Stimulated activated effector memory CD8-positive, alpha-beta T cell treated with anti-CD3 and anti-CD28 coated beads, Interleukin-12 subunit alpha, Interleukin-12 subunit beta, amount 100 ng/mL, for 72 hours (primary cell): ENCODE data around the gene CCDC9.
A peak's percentile ranks its signal among the peaks of the same experiment; 100 is the strongest.

ENCODE experiments used
- ATAC-seq: fragments of 150-1000 bp; cut with Tn5 transposase; 2 replicates; pipeline ENCODE4 v1.10.0; 2021
- DNase-seq, 2 donors: peaks; one replicate each; pipeline ENCODE4 v3.0.0; 2021 to 2022; ENCODE audit warnings: low spot score in 2 of 2
- H3K27ac Mint-ChIP-seq: one replicate; pipeline ENCODE4 v1.8.0; 2022; ENCODE audit warnings: mild to moderate bottlenecking, mixed read lengths
- H3K36me3 Mint-ChIP-seq: one replicate; pipeline ENCODE4 v1.8.0; 2022; ENCODE audit warnings: mild to moderate bottlenecking, mixed read lengths
- H3K4me1 Mint-ChIP-seq: one replicate; pipeline ENCODE4 v1.8.0; 2022; ENCODE audit warnings: mixed read lengths
- H3K4me3 Mint-ChIP-seq: one replicate; pipeline ENCODE4 v1.8.0; 2022; ENCODE audit warnings: mild to moderate bottlenecking, mixed read lengths
- H3K9me3 Mint-ChIP-seq: one replicate; pipeline ENCODE4 v1.8.0; 2022; ENCODE audit warnings: mixed read lengths

The CCDC9 gene

DNA sequence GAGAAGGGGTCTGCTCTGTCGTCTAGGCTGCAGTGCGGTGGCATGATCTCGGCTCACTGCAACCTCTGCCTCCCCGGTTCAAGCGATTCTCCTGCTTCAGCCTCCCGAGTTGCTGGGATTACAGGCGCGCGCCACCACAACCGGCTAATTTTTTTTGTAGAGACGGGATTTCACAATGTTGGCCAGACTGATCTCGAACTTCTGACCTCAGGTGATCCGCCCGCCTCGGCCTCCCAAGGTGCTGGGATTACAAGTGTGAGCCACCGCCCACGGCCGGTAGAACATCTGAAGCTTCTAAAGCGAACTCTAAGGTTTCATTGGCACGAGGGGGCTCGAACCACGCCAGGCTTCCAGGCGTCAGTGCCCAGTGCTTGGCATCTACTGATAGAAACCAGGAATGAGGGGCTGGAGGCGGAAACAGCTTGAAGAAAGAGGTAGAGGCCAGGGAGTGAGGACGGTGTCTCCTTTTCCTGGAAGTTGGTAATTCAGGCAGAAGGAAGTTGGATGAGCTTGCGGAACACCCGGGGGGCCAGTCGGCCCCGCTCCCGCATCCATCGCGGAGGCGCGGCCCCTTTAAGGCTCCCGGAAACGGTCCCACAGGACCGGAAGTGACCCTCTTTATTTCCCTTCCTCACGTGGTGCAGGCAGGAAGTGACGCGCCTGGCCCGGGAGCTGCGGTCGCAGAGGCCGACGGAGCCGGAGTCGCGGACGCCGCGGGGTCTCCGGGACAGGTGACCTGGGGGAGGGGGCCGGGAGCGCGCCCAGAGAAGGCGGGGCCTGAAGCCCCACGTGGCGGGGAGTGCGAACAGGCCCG, at the start of gene CCDC9:
Gene CCDC9, plus strand, starts transcription at position 647 of the 814 bp plus-strand sequence. CDS start 1,876 bp downstream, outside the sequence.
- peak; percentile 82 for ATAC-seq
- peak within 1 kb of the TSS; percentile 99 for H3K27ac Mint-ChIP-seq
- peaks cover 46% of the 10 kb centered on the region for H3K4me1 Mint-ChIP-seq
- H3K36me3 Mint-ChIP-seq = peaks cover 52% of the 10 kb centered on the region
- H3K9me3 Mint-ChIP-seq = no peaks in the 10 kb centered on the region
- DNase-seq = peak; percentile 87 to 97
- H3K4me3 Mint-ChIP-seq = peak within 1 kb of the TSS; percentile 95

DNA sequence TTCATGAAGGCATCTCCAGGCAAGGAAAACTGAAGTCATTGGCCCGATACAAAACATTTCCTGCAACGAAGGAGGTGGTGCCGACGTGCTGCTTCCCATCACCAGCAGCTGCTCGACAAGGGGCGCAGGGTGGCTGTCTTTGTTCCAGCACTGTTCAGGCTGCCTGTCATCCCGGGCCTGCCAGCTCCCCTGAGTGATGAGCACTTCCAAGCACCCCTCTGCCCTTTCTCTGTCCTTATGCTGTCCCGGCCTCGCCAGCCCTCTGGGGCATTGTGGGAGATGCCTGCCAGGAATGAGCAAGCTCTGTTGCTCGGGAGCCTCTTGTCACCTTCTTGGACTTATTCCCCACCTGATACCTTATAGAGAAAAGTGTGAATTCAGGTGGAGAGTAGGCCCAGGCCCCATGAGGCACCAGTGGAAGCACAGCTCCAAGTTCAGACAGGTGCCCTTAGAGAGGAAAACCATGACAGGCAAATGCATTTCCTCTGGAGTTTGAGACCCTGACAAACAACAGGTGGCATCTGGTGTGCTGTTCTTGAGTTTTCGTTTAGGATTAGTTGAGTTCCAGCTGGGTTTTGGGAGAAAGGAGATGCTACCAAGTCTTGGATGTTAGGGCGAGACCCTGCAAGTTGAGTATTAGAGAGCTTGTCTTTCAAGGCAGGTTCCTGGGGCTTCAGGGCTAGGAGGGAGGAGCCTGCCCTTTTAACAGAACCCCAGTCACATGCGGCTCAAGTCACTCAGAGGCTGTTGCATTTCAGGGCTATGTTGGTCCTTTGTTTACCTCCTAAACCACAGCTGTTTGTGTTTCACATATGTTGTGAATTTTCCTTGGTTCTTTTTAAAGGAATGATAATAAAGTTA, 46.8 kb upstream of the CCDC9 start:
- ATAC-seq (no peak), DNase-seq (no peak)
- Mint-ChIP-seq H3K36me3 (peaks cover 76% of the 10 kb centered on the region), H3K4me1 (peaks cover 8% of the 10 kb centered on the region), H3K9me3 (no peaks in the 10 kb centered on the region), H3K4me3 (no peak overlapping the region), H3K27ac (peak overlapping the region; percentile 52)

DNA sequence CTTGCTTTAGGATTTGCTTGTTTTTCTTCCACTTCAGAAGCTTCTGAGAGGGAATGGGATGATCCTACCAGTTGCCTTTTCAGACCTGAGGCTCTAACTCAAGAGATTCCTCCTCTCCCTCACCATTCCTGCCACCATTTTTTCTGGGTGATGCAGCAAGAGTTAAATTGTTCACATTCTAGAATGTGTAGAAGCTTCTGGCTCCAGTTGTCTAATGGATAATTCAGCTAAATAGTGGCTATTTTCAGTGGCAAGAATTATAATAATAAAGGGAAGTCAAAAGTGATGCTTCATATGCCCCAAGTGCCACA, 46.2 kb upstream of the CCDC9 start:
- Mint-ChIP-seq H3K27ac (peak overlapping the region; percentile 88), H3K4me1 (peaks cover 8% of the 10 kb centered on the region), H3K36me3 (peaks cover 70% of the 10 kb centered on the region), H3K9me3 (no peaks in the 10 kb centered on the region), H3K4me3 (no peak overlapping the region)
- no peak for DNase-seq
- ATAC-seq = no peak

DNA sequence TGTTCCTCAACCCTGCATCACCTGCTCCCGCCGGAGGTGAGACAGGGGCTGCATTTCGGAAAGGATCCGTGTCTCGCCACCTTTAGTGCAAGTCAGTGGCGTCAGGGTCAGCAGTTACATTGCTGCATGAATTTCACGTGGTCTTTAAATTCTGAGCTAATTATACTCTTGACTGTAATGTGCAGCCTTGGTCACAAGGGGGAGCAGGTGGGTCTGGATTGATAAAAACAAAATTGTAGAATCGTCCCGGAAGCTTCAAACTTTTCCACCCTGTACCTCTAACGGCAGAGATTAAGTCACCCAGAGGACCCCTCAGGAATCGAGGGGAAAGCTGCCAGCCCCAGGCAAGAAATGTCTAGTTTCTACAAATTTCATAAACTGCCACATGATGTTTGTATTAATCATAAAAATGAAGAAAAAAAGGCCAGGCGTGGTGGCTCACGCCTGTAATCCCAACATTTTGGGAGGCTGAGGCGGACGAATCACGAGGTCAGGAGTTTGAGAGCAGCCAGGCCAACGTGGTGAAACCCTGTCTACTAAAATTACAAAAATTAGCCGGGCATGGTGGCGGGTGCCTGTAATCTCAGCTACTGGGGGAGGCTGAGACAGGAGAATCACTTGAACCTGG, 45.5 kb upstream of the CCDC9 start:
- Mint-ChIP-seq H3K9me3 (no peaks in the 10 kb centered on the region), H3K27ac (peak overlapping the region; percentile 88), H3K4me1 (peaks cover 8% of the 10 kb centered on the region), H3K36me3 (peaks cover 63% of the 10 kb centered on the region), H3K4me3 (no peak overlapping the region)
- DNase-seq (peak; percentile 71 to 92), ATAC-seq (peak; percentile 63)

DNA sequence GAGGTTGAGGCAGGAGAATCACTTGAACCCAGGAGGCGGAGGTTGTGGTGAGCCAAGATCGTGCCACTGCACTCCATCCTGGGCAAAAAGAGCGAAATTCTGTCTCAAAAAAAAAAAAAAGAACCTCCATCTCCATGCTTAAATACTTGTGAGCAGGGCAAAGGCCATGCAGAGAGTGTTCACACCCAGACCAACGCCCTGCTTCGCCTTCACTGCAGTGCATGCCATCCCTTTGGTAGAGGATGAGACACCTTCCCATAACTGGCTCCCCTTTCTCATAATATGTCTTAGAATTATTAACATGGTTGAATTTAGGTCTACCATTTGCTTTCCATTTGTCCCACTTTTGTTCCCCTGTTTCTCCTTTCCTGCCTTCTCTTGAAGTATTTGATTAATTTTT, 40.7 kb upstream of the CCDC9 start:
- peaks cover 5% of the 10 kb centered on the region for H3K4me1 Mint-ChIP-seq
- no peaks in the 10 kb centered on the region for H3K9me3 Mint-ChIP-seq
- no peak for DNase-seq
- H3K36me3 Mint-ChIP-seq = peaks cover 22% of the 10 kb centered on the region
- no peak overlapping the region for H3K27ac Mint-ChIP-seq
- H3K4me3 Mint-ChIP-seq = no peak overlapping the region
- no peak for ATAC-seq

DNA sequence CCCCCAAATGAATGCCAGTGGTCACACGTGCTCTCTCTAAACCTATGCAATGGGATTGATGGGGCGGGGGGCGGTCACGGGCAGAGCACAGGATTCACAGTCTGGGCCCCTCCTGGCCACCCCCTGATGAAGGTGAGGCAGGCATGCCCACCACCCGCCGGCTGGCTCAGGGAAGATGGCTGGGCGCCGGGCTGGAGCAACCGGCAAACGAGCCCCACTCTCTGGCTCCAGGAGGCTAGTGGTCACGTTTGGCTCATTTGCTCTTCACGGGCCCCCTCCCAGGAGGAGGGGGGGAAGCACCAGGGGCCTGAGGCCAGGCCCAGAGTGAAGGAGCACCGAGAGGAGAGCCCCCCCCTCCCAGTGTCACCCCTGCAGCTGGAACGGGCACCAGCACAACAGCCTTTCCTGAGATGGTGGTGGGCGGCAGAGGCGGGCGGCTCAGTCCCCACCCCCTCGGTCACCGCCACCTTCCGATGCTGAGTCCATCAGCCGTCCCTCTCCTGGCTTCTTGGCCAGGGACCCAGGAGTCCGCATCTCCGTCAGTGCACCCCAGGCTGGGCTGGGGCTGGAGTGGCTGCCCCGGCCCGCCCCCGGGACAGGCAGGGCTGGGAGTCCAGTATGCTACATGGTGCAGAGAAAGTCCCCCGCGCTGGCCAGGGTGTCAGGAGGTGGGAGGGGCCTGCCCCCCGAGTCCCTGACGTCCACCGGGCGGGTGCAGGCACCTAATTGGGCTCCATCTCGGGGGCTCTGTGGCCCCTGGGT, 35.1 kb upstream of the CCDC9 start:
- Mint-ChIP-seq H3K36me3 (peaks cover 46% of the 10 kb centered on the region), H3K9me3 (no peaks in the 10 kb centered on the region), H3K4me1 (peaks cover 6% of the 10 kb centered on the region), H3K4me3 (no peak overlapping the region), H3K27ac (peak overlapping the region; percentile 71)
- no peak for ATAC-seq
- DNase-seq = no peak

DNA sequence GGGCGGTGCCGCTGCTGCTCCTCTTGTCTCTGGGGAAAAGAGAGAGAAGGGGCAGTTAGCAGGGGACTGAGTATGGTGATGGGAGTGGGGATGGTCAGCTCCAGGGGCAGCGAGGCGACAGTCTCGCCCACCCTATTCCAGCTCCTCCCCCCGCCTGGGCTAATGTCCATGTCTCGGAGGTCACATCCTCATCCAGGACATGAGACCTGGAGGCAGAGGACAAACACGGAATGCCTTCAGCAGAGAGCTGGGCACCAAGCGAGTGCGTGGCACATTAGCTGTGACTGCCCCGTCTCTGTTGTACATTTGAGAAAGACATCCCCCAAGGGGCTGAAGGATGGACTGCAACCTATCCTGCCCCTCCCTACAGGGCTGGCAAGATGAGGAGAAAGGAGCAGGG, 34.4 kb upstream of the CCDC9 start:
- H3K4me1 Mint-ChIP-seq = peaks cover 6% of the 10 kb centered on the region
- H3K36me3 Mint-ChIP-seq = peaks cover 53% of the 10 kb centered on the region
- DNase-seq (no peak), ATAC-seq (no peak)
- H3K27ac Mint-ChIP-seq = no peak overlapping the region
- no peaks in the 10 kb centered on the region for H3K9me3 Mint-ChIP-seq
- no peak overlapping the region for H3K4me3 Mint-ChIP-seq

DNA sequence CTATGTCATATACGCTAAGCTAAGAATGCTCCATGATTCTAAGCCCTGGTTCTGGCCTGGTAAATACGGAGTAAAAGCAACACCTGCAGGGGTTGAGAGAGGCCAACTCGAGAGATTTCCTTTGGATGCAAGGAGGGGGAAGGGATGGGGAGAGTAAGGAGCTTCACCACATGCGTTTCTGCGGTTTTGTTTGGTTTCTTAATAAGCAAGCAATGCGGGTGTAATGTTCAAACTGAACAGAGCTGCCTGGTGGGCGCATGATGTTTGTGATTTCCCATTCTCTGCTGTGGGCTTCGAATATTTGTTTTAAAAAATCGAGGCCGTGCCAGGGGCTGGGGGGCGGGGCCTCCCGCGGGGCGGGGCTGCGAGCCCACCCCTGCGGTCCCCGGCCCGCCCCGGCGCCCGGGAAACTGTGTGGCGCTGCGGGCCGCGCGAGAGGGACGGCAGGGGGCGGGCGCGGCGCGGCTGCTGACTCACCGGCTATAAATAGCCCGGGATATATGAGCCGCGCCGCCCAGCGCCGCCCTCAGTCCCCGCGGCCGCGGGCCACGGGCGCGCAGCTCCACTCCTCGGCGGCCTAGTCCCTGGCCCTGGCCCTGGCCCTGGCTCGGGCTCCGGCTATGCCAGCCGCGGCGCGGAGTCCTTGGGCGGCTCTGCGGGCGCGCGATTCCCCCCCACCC, 30.4 kb upstream of the CCDC9 start:
- H3K4me3 Mint-ChIP-seq = no peak overlapping the region
- peak; percentile 90 to 95 for DNase-seq
- H3K36me3 Mint-ChIP-seq = peaks cover 53% of the 10 kb centered on the region
- H3K4me1 Mint-ChIP-seq = peaks cover 13% of the 10 kb centered on the region
- no peaks in the 10 kb centered on the region for H3K9me3 Mint-ChIP-seq
- peak; percentile 80 for ATAC-seq
- peak overlapping the region; percentile 96 for H3K27ac Mint-ChIP-seq

DNA sequence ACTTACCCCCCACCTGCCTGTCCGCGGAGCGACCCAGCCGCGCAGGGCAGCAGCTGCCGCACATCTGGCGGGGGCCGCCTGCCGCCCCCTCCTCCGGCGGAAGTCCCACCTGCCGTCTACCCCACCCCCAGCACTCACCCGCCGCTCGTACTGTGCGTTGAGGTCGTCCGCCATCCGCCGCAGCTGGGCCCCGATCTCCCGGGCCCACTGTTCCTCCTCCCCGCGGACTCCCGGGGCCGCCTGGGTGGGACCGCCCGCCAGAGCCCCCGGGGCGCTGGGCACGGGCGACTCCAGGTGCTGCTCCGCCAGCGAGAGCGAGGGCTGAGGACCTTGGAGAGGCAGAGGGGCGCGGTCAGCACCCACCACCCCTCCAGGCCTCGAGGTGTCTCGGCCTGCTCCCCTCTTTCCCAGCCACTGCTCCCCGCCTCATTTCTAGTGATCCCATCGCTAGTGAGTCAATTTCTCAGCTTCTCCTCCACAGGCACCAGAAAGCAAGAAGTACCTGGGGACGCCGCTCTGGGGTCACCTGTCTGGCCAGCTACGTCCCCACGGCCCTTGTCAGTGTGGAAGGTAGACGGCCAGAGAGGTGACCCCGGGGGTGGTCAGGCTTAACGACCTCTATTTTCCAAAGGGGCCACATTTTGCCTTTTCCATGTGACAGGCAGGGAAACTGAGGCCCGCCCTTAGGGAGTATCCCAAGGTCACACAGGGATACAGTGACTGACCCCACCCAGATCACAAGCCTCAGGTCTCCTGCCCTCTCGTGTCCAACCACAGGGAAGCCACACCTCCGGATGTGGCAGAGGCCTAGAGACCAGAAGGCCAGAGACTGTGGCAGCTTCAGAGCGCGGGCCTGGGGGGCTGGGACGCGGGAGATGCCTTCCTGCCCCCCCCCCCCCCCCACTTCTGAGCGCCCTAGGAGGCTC, 29.6 kb upstream of the CCDC9 start:
- peak; percentile 53 to 85 for DNase-seq
- Mint-ChIP-seq H3K27ac (peak overlapping the region; percentile 96), H3K4me1 (peaks cover 17% of the 10 kb centered on the region), H3K36me3 (peaks cover 49% of the 10 kb centered on the region), H3K4me3 (no peak overlapping the region), H3K9me3 (no peaks in the 10 kb centered on the region)
- peak; percentile 20 for ATAC-seq

DNA sequence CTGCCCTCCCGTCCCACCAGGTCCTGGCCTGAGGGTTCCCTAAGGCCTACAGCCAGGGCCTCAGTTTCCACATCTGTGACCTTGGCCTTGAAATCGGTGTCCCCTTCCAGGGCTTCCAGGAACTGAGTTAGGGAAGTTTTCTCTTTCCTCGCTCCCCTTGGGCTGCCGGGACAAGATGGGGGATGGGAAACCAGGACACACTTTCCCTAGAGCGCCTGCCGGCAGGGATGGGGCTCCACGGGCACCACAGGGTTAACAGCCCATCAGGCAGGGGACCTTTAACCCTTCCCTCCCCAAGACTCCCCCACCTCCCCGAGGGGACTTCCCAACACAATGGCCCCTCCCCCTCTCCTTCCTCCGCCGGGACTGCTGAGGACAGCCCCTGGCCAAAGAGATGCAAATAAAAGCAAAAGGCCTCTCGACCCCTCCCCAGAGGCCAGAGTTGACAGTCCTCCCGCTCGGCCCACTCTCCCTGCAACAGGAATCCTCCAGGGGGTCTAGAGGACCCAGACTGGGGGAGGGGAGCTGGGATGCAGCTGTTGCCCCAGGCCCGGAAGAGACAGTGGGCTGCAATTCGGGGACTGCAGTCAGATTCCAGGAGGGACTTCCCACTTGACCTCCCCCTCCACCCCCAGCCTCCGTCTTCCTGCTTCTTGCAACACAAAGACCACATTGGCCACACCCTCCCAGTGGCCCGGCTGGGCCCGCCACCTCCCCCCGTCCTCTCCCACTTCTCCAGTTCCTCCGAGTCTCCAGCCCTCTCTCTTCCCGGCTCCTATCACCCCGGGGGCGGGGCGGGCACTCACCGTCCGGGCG, 28.8 kb upstream of the CCDC9 start:
- DNase-seq (peak; percentile 54 to 88), ATAC-seq (peak; percentile 3)
- Mint-ChIP-seq H3K4me3 (no peak overlapping the region), H3K4me1 (peaks cover 26% of the 10 kb centered on the region), H3K36me3 (peaks cover 44% of the 10 kb centered on the region), H3K9me3 (no peaks in the 10 kb centered on the region), H3K27ac (peak overlapping the region; percentile 96)

DNA sequence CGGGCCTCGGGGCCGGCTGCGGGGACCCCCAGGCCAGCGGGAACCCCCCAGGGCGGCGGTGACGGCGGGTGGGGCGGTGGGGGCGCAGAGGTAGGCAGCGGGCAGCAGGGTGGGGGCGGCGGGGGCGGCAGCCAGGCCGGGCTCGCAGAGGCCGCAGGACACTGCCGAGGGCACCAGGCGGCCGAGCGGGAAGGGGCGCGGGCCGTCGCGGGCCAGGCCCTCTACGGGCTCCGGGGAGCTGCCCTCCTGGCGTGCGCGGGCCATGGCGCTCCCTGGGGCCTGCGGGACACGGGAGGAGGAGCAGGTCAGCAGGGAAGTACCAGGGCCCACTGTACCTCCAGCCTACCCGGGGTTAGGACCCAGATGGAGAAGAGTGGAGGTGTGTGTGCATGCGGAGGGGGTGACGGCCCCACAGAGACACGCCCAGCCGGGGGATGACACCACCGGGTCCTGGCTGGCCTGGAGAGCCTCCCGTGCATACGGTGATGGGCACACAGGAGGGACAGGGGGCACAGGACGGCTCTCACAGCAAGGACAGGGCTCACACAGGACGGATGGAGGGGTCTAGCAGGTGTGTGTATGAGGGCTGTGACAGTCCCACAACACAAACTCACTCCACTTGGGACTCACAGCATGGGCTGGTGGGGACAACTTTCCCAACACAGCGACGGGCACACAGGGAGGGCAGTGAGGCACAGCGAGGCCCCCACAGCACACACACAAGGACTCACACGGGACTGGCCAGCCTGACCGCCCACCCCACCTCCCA, 28.0 kb upstream of the CCDC9 start:
- Mint-ChIP-seq H3K36me3 (peaks cover 43% of the 10 kb centered on the region), H3K4me1 (peaks cover 32% of the 10 kb centered on the region), H3K9me3 (no peaks in the 10 kb centered on the region), H3K27ac (peak overlapping the region; percentile 96), H3K4me3 (no peak overlapping the region)
- DNase-seq = peak; percentile 47 to 84
- ATAC-seq = peak; percentile 38

DNA sequence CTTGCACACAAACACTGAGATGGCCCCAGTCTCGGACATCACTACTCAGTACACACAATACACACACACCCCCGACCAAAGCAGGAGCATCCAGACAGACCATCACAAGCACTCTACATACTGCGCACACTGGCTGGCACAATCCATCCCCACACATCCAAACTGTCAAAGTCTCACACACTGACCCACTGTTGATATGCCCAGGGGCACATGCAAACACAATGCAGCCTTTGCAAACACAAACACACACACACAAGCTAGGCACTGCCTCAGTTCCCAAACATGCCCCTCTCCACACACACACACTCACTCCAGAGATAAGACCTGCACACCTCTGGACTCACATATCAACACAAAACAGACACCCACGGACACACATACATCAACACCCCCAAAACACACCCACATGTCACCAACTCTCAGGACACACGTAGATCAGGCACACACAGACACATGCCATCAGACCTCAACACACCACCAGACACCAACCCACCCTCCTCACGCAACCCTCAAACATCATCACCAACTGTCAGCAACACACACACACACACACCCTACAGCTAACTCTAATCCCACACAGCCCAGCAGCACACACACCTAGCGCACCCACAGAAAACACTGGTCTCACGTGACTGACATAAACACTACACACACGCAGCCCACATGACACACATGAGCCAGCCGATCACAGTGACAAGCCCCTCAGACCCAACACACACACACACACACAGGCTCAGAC, 27.2 kb upstream of the CCDC9 start:
- Mint-ChIP-seq H3K27ac (no peak overlapping the region), H3K4me1 (peaks cover 32% of the 10 kb centered on the region)

More for the DNA sequence above, 27.2 kb upstream of the CCDC9 start:
- H3K4me3 Mint-ChIP-seq = no peak overlapping the region
- DNase-seq (peak; percentile 7 to 64), ATAC-seq (no peak)
- H3K9me3 Mint-ChIP-seq = no peaks in the 10 kb centered on the region
- H3K36me3 Mint-ChIP-seq = peaks cover 37% of the 10 kb centered on the region
